Epithelial cell of esophagus (primary cell): ENCODE results near the gene TMC5.

Experiments used
- DNase-seq: peaks from one replicate; pipeline ENCODE4 v3.0.0; 2010; ENCODE audit warnings: low read depth
- H3K4me3 ChIP-seq: 2 replicates; pipeline ENCODE4 v1.5.1; 2011; ENCODE audit warnings: mild to moderate bottlenecking, low read length, control low read depth
- TF ChIP-seq, protein P1 (sequence below): IDR thresholded peaks from 2 replicates; pipeline ENCODE4 v1.5.1; 2011; ENCODE audit warnings: low read depth, mild to moderate bottlenecking, low read length, control low read depth, inconsistent platforms; ENCODE audit not compliant: insufficient read depth; ENCODE audit errors: missing control alignments

The TMC5 gene

DNA sequence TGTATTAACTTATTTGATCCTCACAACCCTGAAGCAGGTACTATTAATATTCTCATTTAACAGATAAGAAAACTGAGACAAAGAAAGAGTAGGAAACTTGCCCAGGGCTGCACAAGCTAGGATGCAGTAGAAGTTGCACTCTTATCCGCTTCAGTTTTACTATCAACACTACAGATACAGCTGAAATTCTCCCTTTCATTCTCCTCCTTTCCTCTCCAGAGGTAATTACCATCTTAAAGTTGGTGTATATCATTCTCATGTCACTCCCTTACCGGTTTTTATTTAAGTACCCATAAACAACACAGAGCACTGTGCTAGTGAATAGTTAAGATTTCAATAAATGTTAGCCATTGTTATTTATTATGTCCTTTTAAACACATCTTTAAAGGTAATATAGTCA is 100.7 kb downstream of the TMC5 start:
- DNase-seq: no peak
- H3K4me3 ChIP-seq: no peak overlapping the region
- TF ChIP-seq, protein P1, sequence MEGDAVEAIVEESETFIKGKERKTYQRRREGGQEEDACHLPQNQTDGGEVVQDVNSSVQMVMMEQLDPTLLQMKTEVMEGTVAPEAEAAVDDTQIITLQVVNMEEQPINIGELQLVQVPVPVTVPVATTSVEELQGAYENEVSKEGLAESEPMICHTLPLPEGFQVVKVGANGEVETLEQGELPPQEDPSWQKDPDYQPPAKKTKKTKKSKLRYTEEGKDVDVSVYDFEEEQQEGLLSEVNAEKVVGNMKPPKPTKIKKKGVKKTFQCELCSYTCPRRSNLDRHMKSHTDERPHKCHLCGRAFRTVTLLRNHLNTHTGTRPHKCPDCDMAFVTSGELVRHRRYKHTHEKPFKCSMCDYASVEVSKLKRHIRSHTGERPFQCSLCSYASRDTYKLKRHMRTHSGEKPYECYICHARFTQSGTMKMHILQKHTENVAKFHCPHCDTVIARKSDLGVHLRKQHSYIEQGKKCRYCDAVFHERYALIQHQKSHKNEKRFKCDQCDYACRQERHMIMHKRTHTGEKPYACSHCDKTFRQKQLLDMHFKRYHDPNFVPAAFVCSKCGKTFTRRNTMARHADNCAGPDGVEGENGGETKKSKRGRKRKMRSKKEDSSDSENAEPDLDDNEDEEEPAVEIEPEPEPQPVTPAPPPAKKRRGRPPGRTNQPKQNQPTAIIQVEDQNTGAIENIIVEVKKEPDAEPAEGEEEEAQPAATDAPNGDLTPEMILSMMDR: no peak

DNA sequence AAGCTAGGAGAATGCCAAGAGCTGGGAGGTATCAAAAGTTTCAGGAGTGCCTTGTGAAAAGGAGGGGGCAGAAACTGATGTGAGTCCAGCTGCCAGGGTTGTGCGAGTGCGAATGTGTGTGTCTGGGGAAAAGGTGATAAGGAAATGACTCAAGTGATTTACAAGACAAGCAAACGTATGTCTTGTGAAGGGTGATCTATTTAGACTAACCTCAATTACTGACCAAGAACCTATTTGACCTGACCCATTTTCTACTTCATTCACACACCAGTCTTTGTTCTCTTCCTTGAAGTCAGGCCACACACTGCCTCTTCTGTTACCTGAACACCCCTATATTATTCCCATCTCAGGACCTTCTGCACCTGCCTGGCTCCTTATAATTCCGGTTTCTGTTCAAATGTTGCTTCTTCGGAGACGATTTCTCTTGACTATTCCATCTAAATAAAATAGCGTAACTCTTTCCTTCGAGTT is 103.2 kb downstream of the TMC5 start:
- peak overlapping the region; percentile 80 for H3K4me3 ChIP-seq
- peak; percentile 55 for DNase-seq
- TF ChIP-seq, protein P1: no peak

DNA sequence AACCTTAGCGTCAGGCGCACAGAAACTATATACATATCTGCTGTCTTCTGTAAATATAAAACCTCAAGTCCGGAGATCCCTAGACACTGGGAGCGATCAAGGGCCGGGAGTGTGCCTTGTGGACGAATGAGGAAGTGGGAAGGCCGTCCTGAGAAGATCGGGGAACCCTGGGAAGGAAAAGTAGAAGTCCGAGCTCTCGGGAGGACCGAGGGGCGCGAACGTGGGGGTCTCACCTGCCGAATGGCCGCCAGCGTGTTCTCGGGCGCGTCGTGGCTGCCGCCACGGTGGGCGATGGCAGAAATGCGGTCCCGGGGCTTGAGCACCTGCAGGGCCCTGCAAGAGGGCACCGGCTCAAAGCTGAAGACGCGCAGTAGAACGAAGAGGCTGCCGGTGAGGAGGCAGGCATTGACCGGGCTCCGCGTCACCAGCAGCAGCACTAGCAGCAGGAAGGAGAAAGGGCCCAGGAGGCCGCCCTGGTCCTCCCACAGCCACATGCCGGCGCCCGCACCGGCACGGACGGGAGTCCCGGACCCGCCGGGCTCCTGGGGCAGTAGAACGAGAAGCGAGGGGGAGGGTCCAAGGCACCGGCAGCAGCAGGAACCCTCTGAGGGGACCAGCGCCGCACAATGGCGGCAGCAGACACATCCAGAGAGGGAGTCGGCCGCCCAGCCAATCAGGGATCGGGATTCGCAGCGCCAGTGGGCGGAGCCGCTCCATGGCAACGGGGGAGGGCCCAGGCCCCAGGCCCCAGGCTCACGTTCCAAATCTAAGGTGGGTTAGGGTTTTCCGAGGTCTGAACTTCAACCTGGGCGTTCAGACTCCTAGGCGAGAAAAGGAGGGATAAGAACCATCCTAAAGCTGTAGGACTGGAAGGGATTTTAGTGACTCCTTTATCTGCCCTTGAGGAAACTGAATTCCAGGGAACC is 104.1 kb downstream of the TMC5 start, which contains the start of gene GDE1:
Gene GDE1, minus strand, starts transcription at position 628 of the 926 bp plus-strand sequence. Its CDS starts 134 bp downstream, at position 494.
- peak within 1 kb of the TSS; percentile 80 for H3K4me3 ChIP-seq
- TF ChIP-seq, protein P1: peak; percentile 40
- peak; percentile 90 for DNase-seq

DNA sequence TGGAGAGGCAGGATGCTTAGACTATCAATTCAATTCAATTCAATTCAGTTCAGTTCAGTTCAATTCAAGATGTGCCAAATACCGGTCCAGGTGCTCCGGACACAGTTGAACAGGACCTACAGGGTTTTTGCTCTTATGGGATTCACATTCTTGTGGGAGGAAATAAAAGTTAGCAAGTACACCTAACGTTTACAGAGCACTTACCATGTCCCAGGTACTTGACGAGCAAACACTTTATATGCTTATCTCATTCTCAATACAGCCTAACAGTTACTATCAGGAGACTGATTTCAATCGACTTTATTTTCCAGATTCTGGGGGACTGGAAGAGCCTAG is 104.7 kb downstream of the TMC5 start:
- no peak overlapping the region for H3K4me3 ChIP-seq
- TF ChIP-seq, protein P1: no peak

DNA sequence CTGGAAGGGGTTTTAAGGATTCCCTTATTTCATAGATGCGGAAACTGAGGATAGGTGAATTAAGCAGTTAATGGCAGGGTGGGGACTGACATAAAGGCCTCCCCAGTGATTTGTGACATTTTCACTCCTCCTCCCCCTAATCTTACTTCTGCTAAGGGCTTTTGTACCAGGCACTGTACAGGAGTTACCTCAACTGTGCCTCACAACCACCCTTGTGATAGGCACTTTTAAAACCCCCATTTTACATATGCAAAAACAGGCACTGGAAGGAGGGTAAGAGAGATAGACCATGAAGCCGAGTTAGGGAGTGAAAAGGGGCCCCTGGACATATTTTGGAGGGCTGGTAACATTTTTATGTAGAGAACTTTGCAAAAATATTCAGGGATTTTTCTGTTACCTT is 105.1 kb downstream of the TMC5 start:
- TF ChIP-seq, protein P1: no peak
- DNase-seq: no peak
- H3K4me3 ChIP-seq: no peak overlapping the region

More for the DNA sequence above, 104.7 kb downstream of the TMC5 start:
- no peak for DNase-seq

DNA sequence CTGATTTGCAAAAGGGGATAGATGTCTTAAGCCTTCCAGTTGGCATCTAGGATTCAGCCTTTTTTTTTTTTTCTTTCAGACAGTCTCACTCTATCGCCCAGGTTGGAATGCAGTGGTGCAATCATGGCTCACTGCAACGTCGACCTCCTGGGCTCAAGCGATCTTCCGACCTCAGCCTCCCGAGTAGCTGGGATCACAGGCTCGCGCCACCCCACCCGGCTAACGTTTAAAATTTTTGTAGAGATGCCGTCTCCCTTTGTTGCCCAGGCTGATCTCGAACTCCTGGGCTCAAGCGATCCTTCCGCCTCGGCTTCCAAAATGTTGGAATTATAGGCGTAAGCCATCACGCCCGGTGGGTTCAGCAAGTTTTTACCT is 105.5 kb downstream of the TMC5 start:
- TF ChIP-seq, protein P1: no peak
- DNase-seq: no peak
- no peak overlapping the region for H3K4me3 ChIP-seq
